H1 (cell line): ENCODE measurements around the gene ASXL1. TPM values are rescaled to one million over a fixed set of nuclear protein-coding genes. Genes with fewer than 3 reads are reported as not detected.

Experiments used
- CTCF ChIA-PET: fragments of 300-600 bp; sonication (Branson Sonifier 250); formaldehyde crosslinking; loops from one replicate; lab custom pipeline; 2021; ENCODE audit not compliant: partially characterized antibody; lab: Charles Lee
- POLR2A ChIA-PET: fragments of 300-600 bp; sonication (Branson Sonifier 250); formaldehyde crosslinking; loops from one replicate; lab custom pipeline; 2021; ENCODE audit warnings: inconsistent platforms; ENCODE audit not compliant: partially characterized antibody; lab: Charles Lee
- DNase-seq, 2 experiments: peaks; one replicate each; pipeline versions ENCODE4 v3.0.0 to v3.0.0-alpha.2; 2010 to 2022; ENCODE audit warnings: low spot score in 2 of 2, low read depth in 1 of 2, mixed read lengths in 1 of 2
- FAIRE-seq: peaks from 2 replicates; lab custom pipeline; 2011; peaks lifted over from hg19 to GRCh38; lab: Jason Lieb, UNC
- H2AFZ ChIP-seq: 2 replicates; pipeline ENCODE4 v1.8.1; 2012; ENCODE audit warnings: low read length, inconsistent platforms
- H2AK5ac ChIP-seq: 2 replicates; pipeline ENCODE4 v1.6.1; 2013; ENCODE audit warnings: low read depth, low read length
- H2BK120ac ChIP-seq: replicated peaks from 2 replicates; pipeline ENCODE3; 2013; ENCODE audit warnings: low read depth, low read length, inconsistent platforms
- H2BK12ac ChIP-seq: 2 replicates; pipeline ENCODE4 v1.6.1; 2013; ENCODE audit warnings: low read depth, low read length
- H2BK15ac ChIP-seq: 2 replicates; pipeline ENCODE4 v1.6.1; 2013; ENCODE audit warnings: low read length
- H2BK20ac ChIP-seq: 2 replicates; pipeline ENCODE4 v1.6.1; 2013; ENCODE audit warnings: low read length
- H2BK5ac ChIP-seq: 2 replicates; pipeline ENCODE4 v1.6.1; 2013; ENCODE audit warnings: low read depth, low read length
- H3K14ac ChIP-seq: 2 replicates; pipeline ENCODE4 v1.6.1; 2013; ENCODE audit warnings: inconsistent platforms; ENCODE audit not compliant: insufficient read length
- H3K18ac ChIP-seq: 2 replicates; pipeline ENCODE4 v1.6.1; 2013; ENCODE audit warnings: low read length; ENCODE audit errors: extremely low read depth
- H3K23ac ChIP-seq: 2 replicates; pipeline ENCODE4 v1.6.1; 2013; ENCODE audit warnings: inconsistent platforms; ENCODE audit not compliant: insufficient read length
- H3K23me2 ChIP-seq: 2 replicates; pipeline ENCODE4 v1.6.1; 2013; ENCODE audit warnings: low read depth, low read length
- H3K27ac ChIP-seq: 2 replicates; pipeline ENCODE4 v1.6.1; 2011; ENCODE audit warnings: low read depth, low read length, inconsistent platforms
- H3K27me3 ChIP-seq, 4 experiments: replicated peaks in 1 of 4; 1 replicate in 1 of 4; 2 replicates in 3 of 4; pipeline versions ENCODE4 v1.6.1 to v1.8.1; 2011 to 2013; ENCODE audit warnings: low read length in 3 of 4, mild to moderate bottlenecking in 3 of 4, inconsistent platforms in 2 of 4, mixed read lengths in 2 of 4, moderate library complexity in 1 of 4; ENCODE audit not compliant: control insufficient read depth in 3 of 4, insufficient read depth in 3 of 4; ENCODE audit errors: extremely low read depth in 1 of 4
- H3K36me3 ChIP-seq, 4 experiments: 2 replicates each; pipeline versions ENCODE4 v1.6.1 to v1.8.1; 2011 to 2013; ENCODE audit warnings: mild to moderate bottlenecking in 4 of 4, low read length in 3 of 4, moderate library complexity in 2 of 4, control low read depth in 1 of 4, inconsistent platforms in 1 of 4; ENCODE audit not compliant: insufficient read depth in 4 of 4, control insufficient read depth in 2 of 4
- H3K4ac ChIP-seq: replicated peaks from 2 replicates; pipeline ENCODE3; 2013; ENCODE audit warnings: low read length, low read depth, mixed read lengths, inconsistent platforms; ENCODE audit not compliant: insufficient read length
- H3K4me1 ChIP-seq, 4 experiments: replicated peaks in 1 of 4; 1 replicate in 1 of 4; 2 replicates in 3 of 4; pipeline versions ENCODE4 v1.6.1 to v1.8.1; 2011 to 2013; ENCODE audit warnings: low read length in 3 of 4, inconsistent platforms in 2 of 4, mixed read lengths in 1 of 4; ENCODE audit not compliant: insufficient read depth in 4 of 4, control insufficient read depth in 3 of 4
- H3K4me2 ChIP-seq, 2 experiments: 2 replicates each; pipeline versions ENCODE4 v1.6.1 to v1.8.1; 2011 to 2013; ENCODE audit warnings: low read depth in 2 of 2, low read length in 2 of 2, control low read depth in 1 of 2, inconsistent platforms in 1 of 2, mild to moderate bottlenecking in 1 of 2; ENCODE audit not compliant: insufficient read depth in 1 of 2
- H3K4me3 ChIP-seq, 4 experiments: fragments of 200-600, 300-600 bp in 1 of 4; sonication (generic), shearing (Covaris generic), sonication (Bioruptor Twin) in 1 of 4; 2 replicates each; pipeline versions ENCODE4 v1.5.1 to v1.8.1; 2011 to 2016; ENCODE audit warnings: low read length in 4 of 4, low read depth in 3 of 4, control low read depth in 2 of 4, inconsistent platforms in 2 of 4, mild to moderate bottlenecking in 2 of 4, mixed read lengths in 1 of 4, moderate library complexity in 1 of 4; ENCODE audit not compliant: insufficient read depth in 2 of 4; ENCODE audit errors: extremely low read depth in 1 of 4
- H3K56ac ChIP-seq: replicated peaks from 2 replicates; pipeline ENCODE3; 2013; ENCODE audit warnings: low read depth, mild to moderate bottlenecking, mixed read lengths, low read length, inconsistent platforms; ENCODE audit not compliant: insufficient read length
- H3K79me1 ChIP-seq: 2 replicates; pipeline ENCODE4 v1.6.1; 2013; ENCODE audit warnings: low read depth, low read length, control low read depth
- H3K79me2 ChIP-seq, 2 experiments: 2 replicates each; pipeline versions ENCODE4 v1.6.1 to v1.8.1; 2012 to 2013; ENCODE audit warnings: low read length in 2 of 2, mild to moderate bottlenecking in 2 of 2, inconsistent platforms in 1 of 2; ENCODE audit not compliant: insufficient read depth in 2 of 2, control insufficient read depth in 1 of 2
- H3K9ac ChIP-seq, 4 experiments: replicated peaks in 1 of 4; 1 replicate in 1 of 4; 2 replicates in 3 of 4; pipeline versions ENCODE4 v1.6.1 to v1.8.1; 2011 to 2013; ENCODE audit warnings: low read depth in 3 of 4, low read length in 3 of 4, control low read depth in 2 of 4, mild to moderate bottlenecking in 2 of 4, moderate library complexity in 2 of 4, inconsistent platforms in 1 of 4; ENCODE audit errors: extremely low read depth in 1 of 4
- H3K9me3 ChIP-seq, 2 experiments: 2 replicates each; pipeline versions ENCODE4 v1.6.1 to v1.8.1; 2012 to 2013; ENCODE audit warnings: mild to moderate bottlenecking in 2 of 2, moderate library complexity in 2 of 2, control low read depth in 1 of 2, inconsistent platforms in 1 of 2, low read depth in 1 of 2, low read length in 1 of 2, mixed read lengths in 1 of 2; ENCODE audit not compliant: insufficient read depth in 2 of 2
- H4K20me1 ChIP-seq, 2 experiments: replicated peaks in 1 of 2; 2 replicates each; pipeline versions ENCODE3 to v1.8.1; 2011 to 2013; ENCODE audit warnings: inconsistent platforms in 2 of 2, low read length in 2 of 2, mild to moderate bottlenecking in 1 of 2; ENCODE audit not compliant: insufficient read depth in 2 of 2, control insufficient read depth in 1 of 2
- H4K5ac ChIP-seq: 2 replicates; pipeline ENCODE4 v1.6.1; 2013; ENCODE audit warnings: low read length, low read depth, mixed read lengths, inconsistent platforms; ENCODE audit not compliant: insufficient read length
- H4K8ac ChIP-seq: 2 replicates; pipeline ENCODE4 v1.8.0; 2013; ENCODE audit warnings: mild to moderate bottlenecking, moderate library complexity, low read length, inconsistent platforms; ENCODE audit not compliant: insufficient read depth; ENCODE audit errors: extremely low read depth
- H4K91ac ChIP-seq: replicated peaks from 2 replicates; pipeline ENCODE3; 2013; ENCODE audit warnings: low read length, mixed read lengths, inconsistent platforms; ENCODE audit not compliant: insufficient read length
- CHD2 ChIP-seq: IDR thresholded peaks from 2 replicates; pipeline ENCODE4 v1.6.1; 2012; ENCODE audit warnings: low read length, improper control_type of control experiment
- EGR1 ChIP-seq: IDR thresholded peaks from 2 replicates; pipeline ENCODE4 v1.6.1; 2011; ENCODE audit warnings: low read depth, low read length, borderline replicate concordance
- EZH2 ChIP-seq: fragments of 200-600 bp; sonication (generic); IDR thresholded peaks from 2 replicates; pipeline ENCODE4 v1.7.1; 2012; ENCODE audit warnings: low read depth, mild to moderate bottlenecking, moderate library complexity, low read length, inconsistent platforms; ENCODE audit not compliant: severe bottlenecking
- FOSL1 ChIP-seq: IDR thresholded peaks from 2 replicates; pipeline ENCODE4 v1.6.1; 2011; ENCODE audit warnings: mild to moderate bottlenecking, low read depth, low read length, moderate library complexity; ENCODE audit not compliant: insufficient read depth
- HDAC2 ChIP-seq, 2 experiments: fragments of 300-600 bp in 1 of 2; sonication (generic) in 1 of 2; IDR thresholded peaks; 2 replicates each; pipeline ENCODE4 v1.6.1; 2011 to 2012; ENCODE audit warnings: low read depth in 2 of 2, low read length in 2 of 2, mild to moderate bottlenecking in 2 of 2, moderate library complexity in 2 of 2, borderline replicate concordance in 1 of 2, inconsistent platforms in 1 of 2
- POLR2AphosphoS5 ChIP-seq: IDR thresholded peaks from 2 replicates; pipeline ENCODE4 v1.6.1; 2011; ENCODE audit warnings: low read depth, low read length
- SAP30 ChIP-seq: fragments of 300-600 bp; sonication (generic); IDR thresholded peaks from 2 replicates; pipeline ENCODE4 v1.7.1; 2012; ENCODE audit warnings: low read length, moderate library complexity, mild to moderate bottlenecking, inconsistent platforms; ENCODE audit not compliant: insufficient read depth, insufficient replicate concordance
- SRF ChIP-seq: IDR thresholded peaks from 2 replicates; pipeline ENCODE4 v1.6.1; 2011; ENCODE audit warnings: mild to moderate bottlenecking, low read depth, low read length, moderate library complexity
- SUZ12 ChIP-seq: fragments of 200-600 bp; sonication (generic); IDR thresholded peaks from 2 replicates; pipeline ENCODE4 v1.6.1; 2012; ENCODE audit warnings: mild to moderate bottlenecking, inconsistent platforms, low read length, moderate library complexity, mixed read lengths
- YY1 ChIP-seq: IDR thresholded peaks from 2 replicates; pipeline ENCODE4 v1.6.1; 2011; ENCODE audit warnings: low read depth, mild to moderate bottlenecking, low read length
- WGBS, 2 experiments: shearing (Covaris generic) in 1 of 2; methylation state at CpG; one replicate each; pipeline versions ENCODE4 v1.1.6 to v1.1.7; 2013 to 2015; ENCODE audit warnings: low lambda C conversion rate in 2 of 2, mixed read lengths in 2 of 2, inconsistent platforms in 1 of 2, low coverage in 1 of 2, missing lambda C conversion rate in 1 of 2; ENCODE audit not compliant: insufficient replicate concordance in 2 of 2, insufficient coverage in 1 of 2, insufficient read length in 1 of 2; ENCODE audit errors: extremely low coverage in 1 of 2, missing lambda C conversion rate in 1 of 2; 5-methylcytosine and 5-hydroxymethylcytosine counted together
- polyA plus RNA-seq, 7 experiments: library from polyadenylated mRNA; depleted of rRNA in 3 of 7; stranded (reverse) in 5 of 7; unstranded in 2 of 7; fragments of >200 nt in 5 of 7; fragments of 200-250 nt in 2 of 7; gene quantifications; 1 replicate in 5 of 7; 2 replicates in 1 of 7; 4 replicates in 1 of 7; pipeline versions ENCODE4 v1.2.1 to v1.2.3, GENCODE V29; 2011 to 2013; ENCODE audit warnings: missing spikeins in 2 of 7, mixed read lengths in 2 of 7
- total RNA-seq: library from RNA; stranded (reverse); fragmentation: NEBNext Ultra II Directional; extraction: Animal tissue kit (Norgen Biotek cat#: 25700); gene quantifications from 2 replicates; pipeline ENCODE4 v1.2.1, GENCODE V29; 2021
- TF ChIP-seq, protein P1 (sequence below): IDR thresholded peaks from 2 replicates; pipeline ENCODE4 v1.6.1; 2012; ENCODE audit warnings: inconsistent platforms

ASXL1 gene
- total and polyA plus RNA-seq, 2 of the 8 experiments (the other 6 are each of a cell fraction or from before 2014, with no cell fraction given), result 10.6 to 26.5 TPM

DNA sequence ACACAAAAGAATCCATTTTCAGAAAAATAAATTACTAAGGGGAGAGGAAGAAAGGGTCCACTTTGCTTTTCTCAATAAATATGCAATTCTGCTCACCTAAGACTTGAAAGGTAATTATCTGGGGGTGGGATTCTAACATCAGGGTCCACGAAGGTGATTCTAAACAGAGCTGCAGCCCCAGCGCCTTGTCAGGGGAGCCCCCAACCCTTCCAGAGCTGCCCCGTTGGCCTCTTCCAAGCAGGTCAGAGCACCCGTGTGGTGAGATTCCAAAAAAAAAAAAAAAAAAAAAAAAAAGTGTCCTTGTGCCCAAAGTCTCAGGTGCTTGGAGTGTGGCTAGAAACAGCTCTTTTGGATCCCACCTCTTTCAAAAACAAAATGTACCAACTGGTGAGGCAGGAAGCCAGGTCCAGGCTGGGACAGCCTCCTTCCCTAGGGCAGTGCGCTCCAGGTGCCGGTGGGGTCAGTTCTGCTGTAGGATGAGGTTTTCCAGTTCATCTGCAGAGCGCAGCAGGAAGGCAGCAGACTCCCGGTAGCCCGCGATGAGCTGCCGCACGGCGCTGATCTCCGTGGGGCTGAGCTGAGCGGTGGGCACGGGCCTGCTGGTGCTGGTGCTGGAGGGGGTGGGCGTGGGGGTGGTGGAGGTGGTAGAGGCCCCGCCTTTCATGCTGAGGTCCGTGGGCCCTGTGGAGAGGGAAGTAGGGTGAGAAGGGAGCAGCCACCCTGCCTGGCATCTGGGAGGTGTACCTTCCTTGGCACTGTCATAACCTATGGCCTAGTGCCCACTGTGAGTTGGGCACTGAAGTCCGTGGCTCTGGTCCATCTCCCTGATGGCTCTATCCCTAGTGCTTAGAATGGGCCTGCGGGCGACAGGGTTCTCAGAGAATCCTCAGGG is 89.3 kb downstream of the ASXL1 start:
- DNase-seq (no peak), FAIRE-seq (no peak)
- H2BK5ac ChIP-seq, result no peak overlapping the region
- peaks cover 9 to 33% (median 20%) of the 10 kb centered on the region in 4 experiments; a peak in 7 of 8 replicates for H3K36me3 ChIP-seq
- H3K4me2 ChIP-seq, result no peak overlapping the region
- H2AFZ ChIP-seq, result no peak overlapping the region
- peaks cover 2 to 13% of the 10 kb centered on the region in 2 experiments for H4K20me1 ChIP-seq
- H3K9me3 ChIP-seq, result no peaks in the 10 kb centered on the region
- no peak overlapping the region for H3K27ac ChIP-seq
- no peak overlapping the region for H2AK5ac ChIP-seq
- H2BK120ac ChIP-seq, result no peak overlapping the region
- 93% methylated on average over 22 of the region's 22 CpGs; no CpG with 5 or more reads in 1 of the 2 experiments for WGBS, 2 experiments
- no peak overlapping the region for H3K4me3 ChIP-seq
- H2BK20ac ChIP-seq, result no peak overlapping the region
- H3K23me2 ChIP-seq, result no peaks in the 10 kb centered on the region
- POLR2A ChIA-PET, result interaction anchor here (0.5 kb wide), 1 partner anchor 294 kb away, joined by 3 read pairs; no protein-coding TSS in a partner anchor
- no peak overlapping the region for H3K9ac ChIP-seq
- H3K4me1 ChIP-seq, result peaks cover 0 to 3% (median 2%) of the 10 kb centered on the region in 4 experiments; a peak in 3 of 7 replicates
- CTCF ChIA-PET, result interaction anchor here (1.0 to 2.4 kb wide), 5 partner anchors 9 to 218 kb away, joined by 4 to 13 read pairs (median 4); no protein-coding TSS in a partner anchor
- no peak overlapping the region for H3K23ac ChIP-seq
- H2BK15ac ChIP-seq, result no peak overlapping the region
- no peak overlapping the region for H4K91ac ChIP-seq
- no peak overlapping the region for H4K5ac ChIP-seq
- H3K14ac ChIP-seq, result no peak overlapping the region
- no peaks in the 10 kb centered on the region for H3K79me2 ChIP-seq
- H3K18ac ChIP-seq, result no peak overlapping the region
- no peak overlapping the region for H3K4ac ChIP-seq
- no peak overlapping the region for H4K8ac ChIP-seq
- H3K79me1 ChIP-seq, result no peaks in the 10 kb centered on the region
- H2BK12ac ChIP-seq, result no peak overlapping the region
- H3K27me3 ChIP-seq, result no peaks in the 10 kb centered on the region
- H3K56ac ChIP-seq, result no peak overlapping the region
- TF ChIP-seq EGR1, result no peak
- no peak for TF ChIP-seq CHD2
- no peak for TF ChIP-seq SUZ12
- TF ChIP-seq SRF, result no peak
- TF ChIP-seq FOSL1, result no peak
- TF ChIP-seq, protein P1, sequence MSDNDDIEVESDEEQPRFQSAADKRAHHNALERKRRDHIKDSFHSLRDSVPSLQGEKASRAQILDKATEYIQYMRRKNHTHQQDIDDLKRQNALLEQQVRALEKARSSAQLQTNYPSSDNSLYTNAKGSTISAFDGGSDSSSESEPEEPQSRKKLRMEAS, result no peak
- TF ChIP-seq POLR2AphosphoS5, result no peak
- TF ChIP-seq SAP30, result no peak
- no peak for TF ChIP-seq YY1
- TF ChIP-seq EZH2, result no peak
- no peak for TF ChIP-seq HDAC2 (IDR thresholded peaks at IDR 0.05; ENCODE audit: borderline replicate concordance in 1 of 2, low read depth in 2 of 2, low read length in 2 of 2)
